ENCODE results near the gene LHX1.

LHX1 gene

DNA sequence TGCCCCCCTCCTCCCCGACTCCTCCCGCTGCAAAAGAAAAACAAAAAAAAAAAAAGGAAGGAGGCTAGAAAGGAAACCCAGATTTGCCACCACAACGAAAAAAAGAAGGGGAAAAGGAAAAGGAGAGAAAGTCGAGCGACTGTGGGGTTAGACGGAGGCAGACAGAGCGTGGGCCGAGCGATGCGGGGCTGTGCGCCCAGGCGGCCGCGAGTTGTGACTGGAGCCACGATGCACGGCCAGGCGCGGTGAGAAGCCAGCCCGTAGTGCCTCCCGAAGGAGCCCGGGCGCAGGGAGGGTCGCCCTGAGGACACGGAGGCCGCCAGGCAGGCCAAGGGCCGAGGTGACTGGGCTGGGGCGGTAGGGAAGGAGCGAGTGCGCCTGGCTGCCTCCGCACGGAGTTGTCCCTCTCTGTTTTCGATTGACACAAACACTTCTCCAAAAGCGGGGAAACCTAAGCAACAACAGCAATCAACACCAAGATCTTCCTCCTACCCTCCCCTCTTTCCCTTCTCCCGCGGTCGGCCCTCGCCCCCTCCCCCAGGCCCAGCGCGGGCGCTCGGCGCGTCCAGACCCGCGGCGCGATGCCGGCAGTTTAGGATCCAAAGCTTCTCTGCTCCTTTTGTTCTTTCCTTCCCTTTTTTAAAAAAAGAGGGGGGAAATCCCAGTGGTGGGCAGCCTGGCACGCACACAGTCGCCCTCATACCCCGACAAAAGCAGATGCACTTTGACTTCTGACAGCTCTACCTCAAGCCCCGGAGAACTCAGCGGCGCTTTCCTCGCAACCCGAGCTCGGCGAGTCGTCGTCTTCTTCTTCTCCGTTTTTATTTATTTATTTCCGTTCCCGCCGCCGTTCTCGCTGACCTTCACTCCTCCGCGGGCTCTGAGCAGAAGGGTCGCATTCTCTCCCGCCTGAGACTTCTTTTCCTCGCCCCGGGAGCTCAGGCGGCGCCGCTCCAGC, at the start of gene LHX1:
Gene LHX1 (plus strand): TSS at position 475 of the 958 bp plus-strand sequence. CDS start 723 bp downstream, outside the sequence.
- DNase-seq (ENCODE audit: low read depth in 2 of 2), result no peak

DNA sequence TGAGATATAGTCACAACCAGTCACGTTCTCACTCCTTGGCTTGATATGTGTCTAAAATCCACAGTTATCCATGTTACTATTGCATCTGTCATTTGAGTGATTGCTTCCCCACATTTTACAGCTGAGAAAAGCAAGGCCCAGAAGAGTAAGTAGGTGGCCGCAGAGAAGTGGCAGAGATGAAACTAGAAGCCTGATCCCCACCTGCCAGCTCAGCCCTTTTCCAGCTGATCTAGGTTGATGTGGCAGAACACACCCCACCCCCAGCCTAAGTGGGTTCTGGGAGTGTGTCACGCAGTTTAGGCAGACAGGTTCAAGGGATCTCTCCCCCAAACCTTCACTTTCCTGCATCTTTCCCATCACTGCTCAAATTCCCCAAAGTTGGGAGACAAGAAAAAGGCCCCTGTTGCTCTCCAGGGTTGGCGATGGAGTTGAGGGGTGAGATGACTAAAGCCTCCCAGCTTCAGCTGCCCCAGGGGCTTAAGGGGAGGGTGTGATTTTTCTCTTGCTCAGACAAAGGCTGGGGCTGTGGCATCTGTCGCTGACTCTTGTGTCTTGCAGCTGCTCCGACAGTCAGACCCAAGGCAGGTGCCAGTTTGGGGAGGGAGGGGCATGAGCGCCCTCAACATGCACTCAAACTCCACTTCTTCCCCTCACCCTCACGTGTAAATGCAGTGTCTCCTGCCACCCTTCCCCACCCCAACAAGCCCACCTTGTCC, 48.9 kb upstream of the LHX1 start:
- DNase-seq (ENCODE audit: low read depth in 2 of 2), result no peak

DNA sequence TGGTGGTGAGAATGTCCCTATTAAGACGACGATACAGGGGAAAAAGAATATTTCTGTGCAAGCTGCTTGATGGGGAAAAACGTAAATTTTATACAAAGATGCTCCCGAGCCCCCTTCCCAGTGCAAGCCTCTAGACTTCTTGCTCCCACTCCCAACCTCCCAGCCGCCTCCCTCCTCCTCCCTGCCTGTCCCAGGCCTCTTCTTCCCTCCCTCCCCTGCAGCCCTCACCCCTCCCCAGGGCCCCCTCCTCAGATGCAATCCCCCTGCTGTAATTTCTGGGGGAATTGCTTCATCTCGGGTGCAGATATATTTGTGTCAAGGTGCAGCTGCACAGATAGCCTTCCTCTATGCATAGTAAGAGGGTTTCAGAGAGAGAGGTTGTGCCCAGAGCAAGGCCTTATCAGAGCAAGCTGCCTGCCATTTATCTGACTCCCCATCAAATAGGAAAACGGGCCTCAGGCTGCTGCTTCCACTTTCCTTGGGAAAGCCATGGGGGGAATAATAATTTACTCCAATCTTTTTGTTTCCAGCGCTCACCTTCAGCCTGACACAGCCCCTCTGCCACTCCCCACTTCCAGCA, 47.4 kb upstream of the LHX1 start:
- DNase-seq (ENCODE audit: low read depth in 2 of 2), result no peak

DNA sequence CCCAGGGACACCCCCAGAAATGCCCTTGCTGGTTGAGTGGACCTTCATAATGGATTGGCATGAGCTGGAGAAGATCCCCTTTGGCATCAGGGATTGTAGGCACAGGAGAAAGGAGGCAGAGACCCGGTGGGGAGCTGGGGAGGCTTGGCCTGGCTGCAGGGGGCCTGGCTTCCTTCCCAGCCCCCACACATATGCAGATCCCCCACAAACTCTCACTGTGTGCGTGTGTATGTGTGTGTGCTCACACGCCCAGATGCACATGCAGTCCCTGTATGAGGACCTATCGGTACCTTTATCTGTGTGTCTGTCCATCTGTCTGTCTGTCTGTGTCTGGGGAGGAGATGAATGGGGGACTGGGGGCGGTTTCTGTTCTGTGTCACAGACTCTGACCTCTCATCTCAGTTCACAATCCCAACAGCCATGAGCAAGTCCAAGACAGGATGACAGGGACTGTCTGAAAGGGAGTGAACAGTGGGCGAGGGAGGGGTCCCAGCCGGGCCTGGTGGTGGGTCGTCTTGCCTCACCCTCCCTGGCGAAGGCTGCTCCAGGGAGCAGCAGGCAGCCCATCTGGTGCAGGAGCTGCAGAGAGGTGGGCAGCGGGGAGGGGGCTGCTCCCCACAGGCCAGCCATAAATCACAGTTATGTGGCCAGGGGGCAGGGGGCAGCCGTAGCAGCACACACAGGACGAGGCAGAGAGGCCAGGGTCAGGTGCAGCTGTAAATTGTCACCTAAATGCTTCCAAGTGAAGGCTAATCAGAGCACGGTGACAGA, 46.7 kb upstream of the LHX1 start:
- DNase-seq (ENCODE audit: low read depth in 2 of 2), result no peak

DNA sequence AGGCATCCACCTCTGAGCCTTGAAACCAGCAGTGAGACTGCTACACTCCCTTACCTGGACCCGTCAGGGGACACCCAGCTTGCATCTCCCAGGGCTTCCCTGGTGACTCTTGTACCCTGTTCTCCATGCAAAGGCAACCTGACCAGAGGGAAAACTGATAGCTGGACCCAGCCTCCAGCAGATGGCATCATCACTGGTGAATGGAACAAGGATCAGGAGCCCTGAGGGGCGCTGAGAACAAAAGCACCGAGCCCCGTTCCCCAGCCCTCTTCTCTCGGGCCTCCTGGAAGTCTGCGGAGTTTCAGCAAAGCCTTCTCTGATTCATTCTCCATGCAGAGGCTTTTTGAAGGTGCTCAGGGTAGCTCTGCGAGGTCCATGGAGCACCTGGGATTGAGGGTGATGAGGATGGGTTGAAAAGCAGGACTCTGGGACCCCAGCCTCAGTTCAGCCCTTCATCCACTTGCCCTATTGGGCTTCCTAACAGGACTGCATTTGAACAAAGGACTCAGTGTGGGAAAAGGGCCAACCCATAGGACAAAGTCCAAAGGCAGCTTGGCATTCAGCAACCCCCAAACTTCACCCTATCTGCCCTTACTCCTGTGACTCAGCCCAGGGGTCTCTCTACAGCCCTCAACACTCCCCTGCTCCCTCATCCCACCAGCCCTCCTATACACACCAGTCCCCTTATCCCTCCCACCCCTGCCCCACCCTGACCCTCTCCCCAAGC, 45.0 kb upstream of the LHX1 start:
- no peak for DNase-seq (ENCODE audit: low read depth in 2 of 2)

DNA sequence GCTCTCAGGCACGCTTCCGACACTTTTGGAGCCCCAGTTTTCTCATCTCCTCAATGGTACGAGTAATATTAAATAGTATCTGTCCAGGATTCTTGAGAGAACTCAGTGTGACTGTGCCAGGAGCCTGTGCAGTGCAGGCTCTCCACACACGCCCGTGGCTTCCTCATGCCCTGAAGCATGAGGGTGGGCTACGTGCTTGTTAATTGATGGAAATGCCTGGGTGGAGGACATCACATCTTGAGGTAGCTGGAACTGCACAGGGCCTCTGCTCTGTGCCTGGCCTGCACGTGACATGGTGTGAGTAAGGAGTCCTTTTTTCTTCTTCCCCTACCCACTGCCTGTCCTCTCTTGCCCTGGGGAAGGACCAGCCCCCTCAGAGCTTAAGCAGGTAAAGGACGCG, 43.1 kb upstream of the LHX1 start:
- no peak for DNase-seq (ENCODE audit: low read depth in 2 of 2)

DNA sequence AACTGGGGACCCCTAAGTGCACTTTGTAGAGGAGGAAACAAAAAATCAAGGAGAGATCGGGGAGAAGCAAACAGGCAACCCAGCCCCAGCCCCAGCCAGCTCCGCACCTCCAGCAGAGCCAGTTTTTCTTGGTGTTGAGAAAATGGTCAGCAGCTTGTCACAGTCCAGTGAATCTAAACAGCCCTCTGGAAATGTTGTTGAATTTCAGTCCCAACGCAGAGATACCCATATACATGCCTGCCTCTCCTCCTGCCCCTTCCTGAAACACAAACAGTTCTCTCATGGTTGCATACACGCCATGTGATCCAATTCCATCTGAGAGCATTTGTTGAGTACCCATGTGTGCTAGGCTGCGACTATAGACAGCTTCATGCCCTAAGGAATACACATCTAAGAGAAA, 42.4 kb upstream of the LHX1 start:
- no peak for DNase-seq (ENCODE audit: low read depth in 2 of 2)

DNA sequence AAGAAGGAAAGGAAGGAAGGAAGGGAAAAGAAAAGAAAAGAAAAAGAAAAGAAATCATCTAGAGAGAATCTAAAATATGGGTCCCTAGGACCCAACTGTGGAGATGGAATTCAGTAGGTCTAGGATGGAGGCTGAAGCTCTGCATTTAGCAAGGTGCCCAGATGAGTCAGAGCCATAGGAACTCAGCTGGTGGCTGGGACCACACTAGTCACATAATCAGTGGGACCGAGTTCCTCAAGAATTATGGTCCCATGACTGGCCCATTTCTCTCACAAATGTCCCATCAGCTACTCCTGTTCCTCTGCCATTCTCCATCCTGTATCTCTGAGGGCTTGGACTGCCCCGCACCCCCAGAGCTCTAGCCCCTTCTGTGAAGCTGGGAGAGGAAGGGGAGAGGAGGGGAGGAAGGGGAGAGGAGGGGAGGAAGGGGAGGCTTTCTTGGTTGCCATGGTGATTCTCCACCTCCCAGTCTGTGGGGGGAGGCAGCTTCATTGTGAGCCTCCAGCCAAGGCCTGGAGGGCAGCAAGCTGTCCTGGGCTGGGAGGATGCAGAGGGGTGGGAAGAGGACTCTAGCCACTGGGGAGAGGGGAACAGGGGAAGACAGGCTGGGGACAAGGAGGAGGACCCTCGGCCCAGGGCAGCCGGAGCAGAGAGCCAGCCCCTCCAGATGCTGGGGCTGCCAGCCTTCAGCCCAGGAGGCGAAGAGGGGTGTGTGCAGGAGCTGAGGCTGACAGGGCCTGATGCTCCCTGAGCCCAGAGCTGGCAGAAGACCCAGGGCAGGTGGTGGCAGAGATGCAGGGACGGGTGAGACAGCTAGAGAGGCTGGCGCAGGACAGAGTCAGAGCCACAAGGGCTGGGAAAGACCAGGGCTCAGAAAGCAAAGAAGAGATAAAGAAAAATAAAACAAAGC, 37.8 kb upstream of the LHX1 start:
- DNase-seq (ENCODE audit: low read depth in 2 of 2), result no peak

DNA sequence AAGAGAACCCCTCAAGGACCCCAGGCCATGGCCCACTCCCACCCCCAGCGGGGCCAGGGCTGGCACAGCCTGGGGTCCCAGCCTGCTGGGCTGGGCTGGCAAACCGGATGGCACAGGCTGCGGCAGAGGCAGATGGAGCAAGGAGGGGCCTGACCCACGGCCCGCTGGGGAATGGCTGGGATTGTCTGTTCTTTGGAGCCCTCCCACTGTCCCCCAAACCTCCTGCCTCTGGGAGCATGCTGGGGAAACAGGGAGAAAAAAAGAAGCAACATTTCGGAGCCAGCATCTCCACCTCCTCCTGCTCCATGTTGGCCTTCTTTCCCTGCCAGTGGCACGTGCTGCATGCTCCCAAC, 37.1 kb upstream of the LHX1 start:
- no peak for DNase-seq (ENCODE audit: low read depth in 2 of 2)

DNA sequence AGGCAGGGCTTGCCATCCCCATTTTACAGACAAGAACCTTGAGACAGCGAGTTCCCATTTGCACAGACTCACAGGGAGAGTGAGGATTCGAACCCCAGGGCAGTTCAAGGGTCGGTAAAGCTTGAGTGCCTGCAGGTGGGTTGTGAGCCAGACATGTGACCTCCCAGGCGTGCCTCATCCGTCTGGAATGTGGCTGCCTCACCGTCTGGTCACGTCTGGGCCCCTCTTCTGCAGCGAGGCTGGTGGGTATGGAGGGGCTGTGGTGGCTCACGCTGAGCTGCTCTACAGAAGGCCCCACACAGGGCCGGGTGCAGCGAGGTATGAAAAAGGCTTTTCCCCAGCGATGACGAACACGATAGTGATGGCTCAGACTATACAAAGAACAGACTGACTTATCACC, 35.8 kb upstream of the LHX1 start:
- no peak for DNase-seq (ENCODE audit: low read depth in 2 of 2)

DNA sequence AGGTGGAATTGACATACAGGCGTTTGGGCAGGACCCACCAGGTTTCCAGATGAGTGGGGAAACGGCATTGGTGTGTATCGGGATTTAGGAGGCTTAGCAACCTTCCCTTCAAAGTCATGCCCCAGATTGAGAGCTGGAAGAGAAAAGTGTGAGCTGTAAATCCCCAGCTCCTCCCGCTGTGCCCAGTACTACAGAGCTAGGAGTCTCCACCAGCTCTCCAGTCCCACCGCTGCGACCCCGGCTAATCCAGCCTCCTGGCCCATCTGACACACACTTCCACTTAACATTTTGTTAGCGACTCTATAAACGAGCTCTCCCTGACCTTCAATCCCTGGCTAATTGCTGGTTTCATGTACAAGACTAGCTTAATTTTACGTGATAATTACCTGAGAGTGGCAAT, 29.9 kb upstream of the LHX1 start:
- DNase-seq (ENCODE audit: low read depth in 2 of 2), result no peak

DNA sequence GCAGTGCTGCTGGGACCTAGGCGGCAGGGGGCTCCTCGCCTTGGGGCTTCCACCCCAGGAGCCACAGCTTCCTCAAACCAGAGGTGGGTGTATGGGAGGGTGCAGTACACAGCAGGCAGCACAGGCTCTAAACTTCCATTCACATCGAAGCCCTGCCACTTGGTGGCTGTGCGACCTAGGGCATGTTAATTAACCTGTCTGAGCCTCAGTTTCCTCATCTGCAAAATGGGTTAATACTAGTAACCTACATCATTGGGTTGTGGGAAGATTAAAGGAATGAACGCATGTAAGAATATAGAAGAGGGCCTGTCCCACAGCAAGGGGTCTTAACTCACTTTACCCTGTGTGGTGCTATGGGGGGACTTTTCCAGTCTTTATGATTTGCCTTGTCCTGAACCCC, 26.8 kb upstream of the LHX1 start:
- no peak for DNase-seq (ENCODE audit: low read depth in 2 of 2)

DNA sequence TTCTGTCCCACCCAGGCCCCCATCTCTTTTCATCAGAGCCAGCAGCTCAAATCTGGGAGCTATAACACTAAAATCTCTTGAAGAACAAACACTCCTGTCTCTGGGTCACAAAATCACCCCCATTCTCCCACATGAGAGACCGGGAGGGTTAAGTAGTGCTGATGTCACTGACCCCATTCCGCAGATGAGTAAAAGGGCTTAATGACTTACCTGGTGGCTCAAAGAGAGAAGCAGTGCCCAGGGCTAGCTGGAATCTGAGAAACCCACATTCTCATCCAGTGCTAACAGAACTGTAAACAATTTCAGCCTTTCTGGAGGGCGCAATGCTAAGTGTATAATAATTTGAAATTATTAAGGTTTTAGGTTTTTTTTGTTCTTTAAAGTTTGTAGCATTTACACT, 26.3 kb upstream of the LHX1 start:
- no peak for DNase-seq (ENCODE audit: low read depth in 2 of 2)

DNA sequence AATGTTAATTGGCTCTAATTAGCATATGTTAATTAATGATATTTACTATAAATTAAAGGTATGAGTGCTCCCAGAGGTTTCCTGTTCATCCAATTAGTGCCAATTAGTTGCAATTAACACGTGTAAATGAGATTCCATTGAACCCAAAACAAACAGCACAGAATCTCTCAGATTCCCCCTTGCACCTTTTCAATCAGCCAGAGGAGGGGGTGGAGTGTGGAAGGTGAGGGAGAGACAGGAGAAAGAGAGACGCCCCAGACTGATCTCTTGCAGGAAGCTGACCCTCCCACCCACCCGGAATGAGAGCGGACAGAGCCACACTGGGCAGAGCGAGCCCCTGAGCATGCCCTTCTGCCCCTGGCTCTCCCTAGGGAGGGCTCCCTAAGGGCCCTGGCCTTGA, 24.1 kb upstream of the LHX1 start:
- no peak for DNase-seq (ENCODE audit: low read depth in 2 of 2)

DNA sequence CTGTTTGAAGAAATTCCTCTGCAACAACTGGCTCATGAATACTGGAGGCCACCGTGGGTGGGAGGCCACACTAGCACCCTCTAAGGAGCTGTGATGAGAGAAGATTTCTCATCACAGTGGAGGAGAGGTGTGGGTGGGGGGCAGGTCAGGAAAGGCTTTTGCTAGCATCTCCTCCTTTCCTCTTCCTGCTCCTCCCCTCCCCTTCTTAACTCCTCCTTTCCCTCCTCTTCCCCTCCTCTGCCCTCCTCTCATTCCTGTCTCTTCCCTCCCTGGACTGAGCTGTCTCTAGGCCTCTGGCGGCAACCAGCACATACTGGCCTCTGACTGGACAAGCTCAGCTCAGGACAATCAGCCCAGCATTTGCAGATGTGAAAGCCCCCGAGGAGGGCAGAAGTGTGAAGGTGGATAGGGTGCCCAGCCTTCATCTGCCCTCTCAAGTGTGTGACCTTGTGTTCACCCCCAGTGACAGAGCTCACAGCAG, 19.0 kb upstream of the LHX1 start:
- no peak for DNase-seq (ENCODE audit: low read depth in 2 of 2)

DNA sequence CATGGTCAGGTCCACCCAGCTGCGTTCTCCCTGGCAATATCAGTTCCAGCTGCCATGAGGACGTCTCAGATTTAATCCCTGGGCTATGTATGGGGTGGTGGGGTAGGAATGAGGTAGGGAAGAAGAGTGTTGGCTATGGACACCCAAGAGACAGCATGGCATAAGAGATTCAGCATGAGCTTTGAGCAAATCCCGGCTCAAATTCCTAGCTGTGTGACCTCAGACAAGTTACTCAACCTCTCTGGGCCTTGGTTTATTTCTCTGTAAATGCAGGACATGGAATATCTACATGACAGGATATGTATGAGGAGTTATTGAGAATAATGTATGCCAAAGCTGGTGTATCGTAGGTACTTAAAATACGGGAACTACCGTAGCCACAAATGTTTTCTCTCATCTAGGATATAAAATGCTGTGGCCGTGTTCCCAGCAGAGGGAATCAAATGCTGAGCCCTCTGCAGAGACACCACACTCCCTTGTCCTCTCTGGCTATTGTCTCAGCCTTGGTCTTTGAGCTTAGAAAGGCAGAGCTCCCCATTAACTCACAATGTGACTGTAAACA, 17.8 kb upstream of the LHX1 start:
- DNase-seq (ENCODE audit: low read depth in 2 of 2), result no peak

DNA sequence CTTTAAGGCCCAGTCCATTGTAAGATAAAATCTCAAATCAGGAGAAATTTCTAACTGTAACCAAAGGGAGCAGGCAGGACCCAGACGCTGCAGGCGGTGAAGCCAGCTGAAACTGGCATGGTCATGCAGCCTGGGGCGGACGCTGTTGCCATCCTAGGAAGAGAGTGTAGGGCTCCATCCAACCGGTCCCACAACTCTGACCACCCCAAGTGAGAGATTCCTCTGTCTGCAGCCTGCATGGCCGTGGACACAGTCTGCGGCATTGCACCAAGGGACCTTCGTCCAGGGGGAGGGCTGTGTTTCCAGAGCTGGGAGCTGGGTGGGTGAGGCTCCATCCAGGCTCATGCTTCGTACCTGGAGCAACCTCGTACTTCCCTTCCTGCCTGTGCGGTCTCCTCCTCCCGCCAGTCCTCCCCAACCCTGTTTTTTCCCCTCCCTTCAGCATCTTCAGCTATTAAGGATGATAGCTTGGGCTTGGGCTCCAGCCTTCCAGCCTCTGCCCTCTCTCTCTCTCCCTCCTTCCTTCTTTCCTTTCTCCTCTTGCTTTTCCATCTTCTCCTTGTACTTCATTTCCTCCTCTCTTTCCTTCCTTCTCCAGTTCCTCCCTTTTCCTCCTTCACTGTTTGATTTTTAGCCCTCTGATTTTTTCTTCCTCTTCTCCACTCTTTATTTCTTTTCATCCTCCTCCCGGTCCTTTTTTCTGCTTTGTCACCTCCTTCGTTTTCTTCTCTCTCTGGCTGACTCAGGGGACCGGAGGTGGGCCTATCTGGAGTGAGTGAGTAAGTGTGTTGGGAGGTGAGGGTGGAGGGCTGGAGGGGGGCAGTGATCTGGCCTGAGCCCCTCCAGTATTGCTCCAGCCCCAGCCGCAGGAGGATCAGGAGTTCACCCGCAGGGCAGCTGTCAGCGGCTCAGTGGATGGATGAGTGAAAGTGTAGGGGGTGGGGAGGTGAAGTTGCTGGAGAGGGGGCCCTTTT, 17.0 kb upstream of the LHX1 start:
- DNase-seq (ENCODE audit: low read depth in 2 of 2), result no peak

DNA sequence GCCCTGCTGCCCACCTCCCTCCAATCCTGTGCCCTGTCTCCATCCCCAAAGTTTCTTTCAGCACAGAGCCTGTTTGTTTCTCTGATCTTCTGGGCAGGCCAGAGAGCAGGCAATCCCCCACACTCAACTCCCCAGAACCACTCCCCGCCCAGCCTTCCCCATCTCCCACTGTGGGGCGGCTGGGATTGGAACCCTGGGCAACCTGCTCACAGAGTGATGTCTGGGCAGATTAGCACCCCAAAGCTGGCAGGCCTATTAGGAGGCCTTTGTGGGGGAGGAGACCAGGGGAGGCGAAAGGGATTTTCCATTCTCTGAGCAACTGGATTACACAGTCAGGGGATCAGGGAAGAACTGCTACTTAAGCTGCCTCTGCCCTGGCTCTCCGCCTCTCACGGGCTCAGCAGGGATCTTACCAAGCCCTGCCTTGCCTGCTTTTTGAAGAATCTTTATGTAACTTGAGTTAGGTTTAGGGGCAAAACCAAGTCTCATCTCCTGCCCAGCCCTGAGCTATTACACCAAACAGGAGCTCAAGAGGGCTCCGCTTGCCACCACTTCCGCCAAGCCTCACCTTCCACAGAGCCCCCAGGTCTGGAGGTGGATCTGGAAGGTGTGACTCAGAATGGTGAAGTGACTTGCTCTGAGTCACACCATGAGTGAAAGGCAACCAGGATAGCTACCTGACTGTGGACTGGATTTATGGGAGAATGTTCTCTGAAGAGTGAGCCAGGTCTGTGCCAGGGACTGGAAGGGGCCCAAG, 16.0 kb upstream of the LHX1 start:
- no peak for DNase-seq (ENCODE audit: low read depth in 2 of 2)

Data from stimulated activated CD4-positive, alpha-beta T cell treated with anti-CD3 and anti-CD28 coated beads, Interleukin-1b, Interleukin-23, amount 100 ng/mL, for 1 hour (primary cell).